ENCODE results near the gene SYT14.
"Not testable (repeated sequence)": the region's sequence is repeated elsewhere in the genome, so short reads cannot be mapped to it uniquely, and the experiment has no call there.

SYT14 gene

GRCh38 chr1:210195635-210196160 is 257.7 kb downstream of the SYT14 start:
- Histone ChIP-seq H4K91ac (ENCODE audit: low read depth, low read length) (no peak overlapping the region), H3K79me2 (ENCODE audit: control insufficient read depth, insufficient read depth, low read length, poor library complexity) (no peaks in the 10 kb centered on the region), H4K12ac (ENCODE audit: low read depth, low read length) (no peak overlapping the region), H3K4me1 (ENCODE audit: control insufficient read depth in 1 of 2, insufficient read depth in 2 of 2, low read length in 2 of 2) (no peaks in the 10 kb centered on the region), H2BK120ac (ENCODE audit: insufficient read depth, low read length, poor library complexity) (no peak overlapping the region), H4K8ac (ENCODE audit: low read depth, low read length) (no peak overlapping the region), H3K79me1 (ENCODE audit: low read length) (no peaks in the 10 kb centered on the region), H3K14ac (ENCODE audit: low read length) (no peak overlapping the region), H2BK5ac (ENCODE audit: low read depth, low read length, poor library complexity) (no peak overlapping the region), H3K4ac (ENCODE audit: low read depth, low read length) (no peak overlapping the region), H3K36me3 (ENCODE audit: control insufficient read depth in 1 of 2, insufficient read depth in 2 of 2, low read length in 2 of 2) (no peaks in the 10 kb centered on the region), H3K4me3 (ENCODE audit: low read depth, low read length) (no peak overlapping the region), H3K18ac (ENCODE audit: low read length) (no peak overlapping the region), H3K9ac (ENCODE audit: low read length) (no peak overlapping the region), H3K23ac (ENCODE audit: low read length) (no peak overlapping the region), H3K27ac (ENCODE audit: low read depth, low read length) (no peak overlapping the region), H3K4me2 (ENCODE audit: low read length) (no peak overlapping the region), H2BK12ac (ENCODE audit: low read length) (no peak overlapping the region), H3K27me3 (ENCODE audit: insufficient read depth, low read length) (no peaks in the 10 kb centered on the region), H2AK5ac (ENCODE audit: low read length) (no peak overlapping the region), H2AFZ (ENCODE audit: insufficient read depth, low read length, poor library complexity) (no peak overlapping the region), H3K9me3 (ENCODE audit: insufficient read depth, low read depth, low read length) (peaks cover 1% of the 10 kb centered on the region)
- WGBS (ENCODE audit: extremely low coverage, insufficient coverage, insufficient read length) = no CpG with 5 or more reads among the region's 8 CpGs
- DNase-seq = peak; percentile 69 to 87

- no CpG with 5 or more reads among the region's 5 CpGs for WGBS (ENCODE audit: extremely low coverage, insufficient coverage, insufficient read length)
Measured at GRCh38 chr1:210196266-210196665, 258.2 kb downstream of the SYT14 start.

GRCh38 chr1:210198840-210199239 is 260.8 kb downstream of the SYT14 start:
- Histone ChIP-seq H4K8ac (ENCODE audit: low read depth, low read length) (no peak overlapping the region), H3K18ac (ENCODE audit: low read length) (no peak overlapping the region), H3K4me2 (ENCODE audit: low read length) (no peak overlapping the region), H2BK12ac (ENCODE audit: low read length) (no peak overlapping the region), H3K79me2 (ENCODE audit: control insufficient read depth, insufficient read depth, low read length, poor library complexity) (no peaks in the 10 kb centered on the region), H3K14ac (ENCODE audit: low read length) (no peak overlapping the region), H3K23ac (ENCODE audit: low read length) (no peak overlapping the region), H4K12ac (ENCODE audit: low read depth, low read length) (no peak overlapping the region), H2BK120ac (ENCODE audit: insufficient read depth, low read length, poor library complexity) (no peak overlapping the region), H3K4me1 (ENCODE audit: control insufficient read depth in 1 of 2, insufficient read depth in 2 of 2, low read length in 2 of 2) (no peaks in the 10 kb centered on the region), H2AFZ (ENCODE audit: insufficient read depth, low read length, poor library complexity) (no peak overlapping the region), H3K79me1 (ENCODE audit: low read length) (no peaks in the 10 kb centered on the region), H3K27me3 (ENCODE audit: insufficient read depth, low read length) (no peaks in the 10 kb centered on the region), H3K27ac (ENCODE audit: low read depth, low read length) (no peak overlapping the region), H4K91ac (ENCODE audit: low read depth, low read length) (no peak overlapping the region), H3K4ac (ENCODE audit: low read depth, low read length) (no peak overlapping the region), H2AK5ac (ENCODE audit: low read length) (no peak overlapping the region), H3K9me3 (ENCODE audit: insufficient read depth, low read depth, low read length) (no peaks in the 10 kb centered on the region), H2BK5ac (ENCODE audit: low read depth, low read length, poor library complexity) (no peak overlapping the region), H3K36me3 (ENCODE audit: control insufficient read depth in 1 of 2, insufficient read depth in 2 of 2, low read length in 2 of 2) (no peaks in the 10 kb centered on the region), H3K4me3 (ENCODE audit: low read depth, low read length) (no peak overlapping the region), H3K9ac (ENCODE audit: low read length) (no peak overlapping the region)
- no peak for DNase-seq
- WGBS (ENCODE audit: extremely low coverage, insufficient coverage, insufficient read length) = no CpG with 5 or more reads among the region's 3 CpGs

More at GRCh38 chr1:210196266-210196665, 258.2 kb downstream of the SYT14 start:
- H3K27ac ChIP-seq (ENCODE audit: low read depth, low read length); H3K18ac ChIP-seq (ENCODE audit: low read length); H3K4ac ChIP-seq (ENCODE audit: low read depth, low read length); H4K12ac ChIP-seq (ENCODE audit: low read depth, low read length); H2AK5ac ChIP-seq (ENCODE audit: low read length); H3K9me3 ChIP-seq (ENCODE audit: insufficient read depth, low read depth, low read length); H3K9ac ChIP-seq (ENCODE audit: low read length); H3K14ac ChIP-seq (ENCODE audit: low read length); H4K8ac ChIP-seq (ENCODE audit: low read depth, low read length); H2AFZ ChIP-seq (ENCODE audit: insufficient read depth, low read length, poor library complexity); H3K79me1 ChIP-seq (ENCODE audit: low read length); H3K23ac ChIP-seq (ENCODE audit: low read length); H2BK120ac ChIP-seq (ENCODE audit: insufficient read depth, low read length, poor library complexity); H2BK12ac ChIP-seq (ENCODE audit: low read length); H3K36me3 ChIP-seq (ENCODE audit: control insufficient read depth in 1 of 2, insufficient read depth in 2 of 2, low read length in 2 of 2); H3K79me2 ChIP-seq (ENCODE audit: control insufficient read depth, insufficient read depth, low read length, poor library complexity); H3K27me3 ChIP-seq (ENCODE audit: insufficient read depth, low read length); H3K4me3 ChIP-seq (ENCODE audit: low read depth, low read length); H3K4me2 ChIP-seq (ENCODE audit: low read length); H2BK5ac ChIP-seq (ENCODE audit: low read depth, low read length, poor library complexity); H4K91ac ChIP-seq (ENCODE audit: low read depth, low read length); H3K4me1 ChIP-seq (ENCODE audit: control insufficient read depth in 1 of 2, insufficient read depth in 2 of 2, low read length in 2 of 2): not testable (repeated sequence)
- peak; percentile 79 to 91 for DNase-seq

- no peaks in the 10 kb centered on the region for H3K27me3 ChIP-seq (ENCODE audit: insufficient read depth, low read length)
- H3K14ac ChIP-seq (ENCODE audit: low read length) = no peak overlapping the region
- H3K18ac ChIP-seq (ENCODE audit: low read length) = no peak overlapping the region
- H3K4me1 ChIP-seq (ENCODE audit: control insufficient read depth in 1 of 2, insufficient read depth in 2 of 2, low read length in 2 of 2) = no peaks in the 10 kb centered on the region
- no peaks in the 10 kb centered on the region for H3K36me3 ChIP-seq (ENCODE audit: control insufficient read depth in 1 of 2, insufficient read depth in 2 of 2, low read length in 2 of 2)
- H3K9ac ChIP-seq (ENCODE audit: low read length) = no peak overlapping the region
- no peak overlapping the region for H3K4ac ChIP-seq (ENCODE audit: low read depth, low read length)
- no peak overlapping the region for H4K8ac ChIP-seq (ENCODE audit: low read depth, low read length)
- H3K4me2 ChIP-seq (ENCODE audit: low read length) = no peak overlapping the region
- H3K27ac ChIP-seq (ENCODE audit: low read depth, low read length) = no peak overlapping the region
- no peaks in the 10 kb centered on the region for H3K9me3 ChIP-seq (ENCODE audit: insufficient read depth, low read depth, low read length)
- no peaks in the 10 kb centered on the region for H3K79me1 ChIP-seq (ENCODE audit: low read length)
- no peak overlapping the region for H2AFZ ChIP-seq (ENCODE audit: insufficient read depth, low read length, poor library complexity)
- H4K12ac ChIP-seq (ENCODE audit: low read depth, low read length) = no peak overlapping the region
- no peaks in the 10 kb centered on the region for H3K79me2 ChIP-seq (ENCODE audit: control insufficient read depth, insufficient read depth, low read length, poor library complexity)
- H4K91ac ChIP-seq (ENCODE audit: low read depth, low read length) = no peak overlapping the region
- no CpG with 5 or more reads among the region's 3 CpGs for WGBS (ENCODE audit: extremely low coverage, insufficient coverage, insufficient read length)
- DNase-seq = no peak
- no peak overlapping the region for H2BK5ac ChIP-seq (ENCODE audit: low read depth, low read length, poor library complexity)
- H2AK5ac ChIP-seq (ENCODE audit: low read length) = no peak overlapping the region
- no peak overlapping the region for H2BK12ac ChIP-seq (ENCODE audit: low read length)
- H3K23ac ChIP-seq (ENCODE audit: low read length) = no peak overlapping the region
- H2BK120ac ChIP-seq (ENCODE audit: insufficient read depth, low read length, poor library complexity) = no peak overlapping the region
- H3K4me3 ChIP-seq (ENCODE audit: low read depth, low read length) = no peak overlapping the region
Measured at GRCh38 chr1:210200124-210200736, 262.2 kb downstream of the SYT14 start.
